Mesendoderm (in vitro differentiated cells): ENCODE data around the gene ZNF614.

Source experiments
- DNase-seq: peaks from one replicate; pipeline ENCODE4 v3.0.0; 2013
- H2AK5ac ChIP-seq: 2 replicates; pipeline ENCODE4 v1.6.1; 2013; ENCODE audit warnings: low read length, inconsistent platforms
- H2BK120ac ChIP-seq: 2 replicates; pipeline ENCODE4 v1.6.1; 2013; ENCODE audit warnings: low read depth, mild to moderate bottlenecking, low read length, moderate library complexity, mixed read lengths
- H2BK15ac ChIP-seq: replicated peaks from 2 replicates; pipeline ENCODE4 v1.6.1; 2013; ENCODE audit warnings: low read depth, mild to moderate bottlenecking, moderate library complexity
- H2BK5ac ChIP-seq: 2 replicates; pipeline ENCODE4 v1.6.1; 2013; ENCODE audit warnings: low read length, inconsistent platforms
- H3K18ac ChIP-seq: 2 replicates; pipeline ENCODE4 v1.6.1; 2013; ENCODE audit warnings: mild to moderate bottlenecking, low read length, mixed read lengths
- H3K23ac ChIP-seq: one replicate; pipeline ENCODE4 v1.6.1; 2013; ENCODE audit warnings: low read length
- H3K27ac ChIP-seq: 2 replicates; pipeline ENCODE4 v1.5.1; 2013; ENCODE audit warnings: low read depth, mild to moderate bottlenecking, inconsistent platforms, low read length, moderate library complexity
- H3K27me3 ChIP-seq: 2 replicates; pipeline ENCODE4 v1.6.1; 2013; ENCODE audit warnings: low read length, control low read depth, mild to moderate bottlenecking, inconsistent platforms; ENCODE audit not compliant: insufficient read depth, poor library complexity
- H3K36me3 ChIP-seq: 2 replicates; pipeline ENCODE4 v1.6.1; 2013; ENCODE audit warnings: low read length, inconsistent platforms; ENCODE audit not compliant: control insufficient read depth, insufficient read depth
- H3K4ac ChIP-seq: one replicate; pipeline ENCODE4 v1.6.1; 2013; ENCODE audit warnings: low read depth, mild to moderate bottlenecking, low read length, moderate library complexity
- H3K4me1 ChIP-seq: 2 replicates; pipeline ENCODE4 v1.6.1; 2013; ENCODE audit warnings: low read depth, low read length, inconsistent platforms; ENCODE audit not compliant: control insufficient read depth
- H3K4me2 ChIP-seq: 2 replicates; pipeline ENCODE4 v1.6.1; 2013; ENCODE audit warnings: low read length
- H3K4me3 ChIP-seq: 2 replicates; pipeline ENCODE4 v1.5.1; 2013; ENCODE audit warnings: mild to moderate bottlenecking, low read length
- H3K56ac ChIP-seq: one replicate; pipeline ENCODE4 v1.6.1; 2013; ENCODE audit warnings: low read length
- H3K79me1 ChIP-seq: 2 replicates; pipeline ENCODE4 v1.6.1; 2013; ENCODE audit warnings: low read length, inconsistent platforms
- H3K79me2 ChIP-seq: 2 replicates; pipeline ENCODE4 v1.6.1; 2013; ENCODE audit warnings: mild to moderate bottlenecking, low read length; ENCODE audit not compliant: control insufficient read depth, insufficient read depth
- H3K9ac ChIP-seq: 2 replicates; pipeline ENCODE4 v1.6.1; 2013; ENCODE audit warnings: low read length, inconsistent platforms
- H4K5ac ChIP-seq: one replicate; pipeline ENCODE4 v1.6.1; 2013; ENCODE audit warnings: low read length
- H4K8ac ChIP-seq: one replicate; pipeline ENCODE4 v1.6.1; 2013; ENCODE audit warnings: low read depth, mild to moderate bottlenecking, control low read depth, low read length, moderate library complexity
- WGBS: extraction: QIAGEN DNeasy Blood & Tissue Kit; methylation state at CpG from one replicate; pipeline ENCODE4 v1.1.7; 2013; ENCODE audit warnings: low lambda C conversion rate, missing lambda C conversion rate; ENCODE audit not compliant: insufficient coverage; ENCODE audit errors: extremely low coverage; 5-methylcytosine and 5-hydroxymethylcytosine counted together

ZNF614 gene

GRCh38 chr19:52007806-52008557 is 20.2 kb downstream of the ZNF614 start, which contains the start of gene ZNF615:
ZNF615 (minus strand) TSS chr19:52008211; CDS start chr19:52003711, 4,500 bp downstream.
- peak within 1 kb of the TSS; percentile 92 for H3K56ac ChIP-seq
- no peak within 1 kb of the TSS for H3K27ac ChIP-seq
- DNase-seq = peak; percentile 94
- H3K27me3 ChIP-seq = no peaks in the 10 kb centered on the region
- no peaks in the 10 kb centered on the region for H3K79me1 ChIP-seq
- H2BK15ac ChIP-seq = no peak within 1 kb of the TSS
- no peak within 1 kb of the TSS for H4K8ac ChIP-seq
- peak within 1 kb of the TSS; percentile 54 for H3K18ac ChIP-seq
- H3K36me3 ChIP-seq = no peaks in the 10 kb centered on the region
- no peak within 1 kb of the TSS for H2BK120ac ChIP-seq
- H2BK5ac ChIP-seq = peak within 1 kb of the TSS; percentile 58
- no CpG with 5 or more reads among the region's 44 CpGs for WGBS
- peaks cover 2% of the 10 kb centered on the region for H3K4me1 ChIP-seq
- H3K4ac ChIP-seq = peak within 1 kb of the TSS; percentile 62
- peak within 1 kb of the TSS; percentile 100 for H4K5ac ChIP-seq
- peak within 1 kb of the TSS; percentile 90 for H3K4me3 ChIP-seq
- no peak within 1 kb of the TSS for H2AK5ac ChIP-seq
- peak within 1 kb of the TSS; percentile 34 for H3K23ac ChIP-seq
- peak within 1 kb of the TSS; percentile 86 for H3K9ac ChIP-seq
- H3K79me2 ChIP-seq = no peaks in the 10 kb centered on the region
- H3K4me2 ChIP-seq = peak within 1 kb of the TSS; percentile 65

- peaks cover 2% of the 10 kb centered on the region for H3K4me1 ChIP-seq
- H3K4me2 ChIP-seq = peak overlapping the region; percentile 25
- H3K23ac ChIP-seq = no peak overlapping the region
- peak overlapping the region; percentile 92 for H3K56ac ChIP-seq
- H3K79me1 ChIP-seq = no peaks in the 10 kb centered on the region
- H2BK120ac ChIP-seq = no peak overlapping the region
- no peak overlapping the region for H3K27ac ChIP-seq
- no peak overlapping the region for H4K8ac ChIP-seq
- no peak overlapping the region for H3K4ac ChIP-seq
- no peak overlapping the region for H2BK5ac ChIP-seq
- H3K9ac ChIP-seq = peak overlapping the region; percentile 86
- H4K5ac ChIP-seq = no peak overlapping the region
- H3K18ac ChIP-seq = no peak overlapping the region
- H2AK5ac ChIP-seq = no peak overlapping the region
- no peak overlapping the region for H2BK15ac ChIP-seq
- peak overlapping the region; percentile 90 for H3K4me3 ChIP-seq
- peak; percentile 54 for DNase-seq
- no peaks in the 10 kb centered on the region for H3K36me3 ChIP-seq
- H3K79me2 ChIP-seq = no peaks in the 10 kb centered on the region
- WGBS = no CpG with 5 or more reads among the region's 9 CpGs
- H3K27me3 ChIP-seq = no peaks in the 10 kb centered on the region
Observed at GRCh38 chr19:52007451-52007805, 20.8 kb downstream of the ZNF614 start.

GRCh38 chr19:51994048-51994644 is 34.0 kb downstream of the ZNF614 start:
- Histone ChIP-seq H2BK15ac (no peak overlapping the region), H2AK5ac (no peak overlapping the region), H4K5ac (no peak overlapping the region), H3K79me2 (no peaks in the 10 kb centered on the region), H3K36me3 (peaks cover 6% of the 10 kb centered on the region), H4K8ac (no peak overlapping the region), H3K4me1 (no peaks in the 10 kb centered on the region), H3K27ac (no peak overlapping the region), H3K56ac (no peak overlapping the region), H3K27me3 (no peaks in the 10 kb centered on the region), H3K4me3 (peak overlapping the region; percentile 5), H3K18ac (no peak overlapping the region), H3K9ac (no peak overlapping the region), H3K4ac (no peak overlapping the region), H3K79me1 (no peaks in the 10 kb centered on the region), H2BK120ac (no peak overlapping the region), H2BK5ac (no peak overlapping the region), H3K23ac (no peak overlapping the region), H3K4me2 (no peak overlapping the region)
- peak; percentile 17 for DNase-seq
- no CpG with 5 or more reads among the region's 2 CpGs for WGBS

- no peak overlapping the region for H3K27ac ChIP-seq
- H2AK5ac ChIP-seq = no peak overlapping the region
- H3K56ac ChIP-seq = no peak overlapping the region
- H3K36me3 ChIP-seq = peaks cover 6% of the 10 kb centered on the region
- no peak overlapping the region for H2BK5ac ChIP-seq
- H3K79me1 ChIP-seq = no peaks in the 10 kb centered on the region
- H4K5ac ChIP-seq = no peak overlapping the region
- no peak overlapping the region for H3K18ac ChIP-seq
- H2BK120ac ChIP-seq = no peak overlapping the region
- peak overlapping the region; percentile 9 for H3K4me3 ChIP-seq
- H3K9ac ChIP-seq = no peak overlapping the region
- H3K79me2 ChIP-seq = no peaks in the 10 kb centered on the region
- WGBS = no CpG with 5 or more reads among the region's 10 CpGs
- no peak overlapping the region for H3K4me2 ChIP-seq
- no peak overlapping the region for H2BK15ac ChIP-seq
- no peaks in the 10 kb centered on the region for H3K27me3 ChIP-seq
- no peak for DNase-seq
- no peak overlapping the region for H4K8ac ChIP-seq
- no peak overlapping the region for H3K23ac ChIP-seq
- no peaks in the 10 kb centered on the region for H3K4me1 ChIP-seq
- H3K4ac ChIP-seq = no peak overlapping the region
Observed at GRCh38 chr19:51993422-51993821, 34.8 kb downstream of the ZNF614 start.

- no peak within 1 kb of the TSS for H3K27ac ChIP-seq
Observed at GRCh38 chr19:51986309-51987291, 41.6 kb downstream of the ZNF614 start, which contains the start of gene ZNF350. ZNF350 (minus strand) TSS chr19:51986840; CDS start chr19:51974360, 12,480 bp downstream.

More at GRCh38 chr19:51986309-51987291, 41.6 kb downstream of the ZNF614 start, which contains the start of gene ZNF350:
- Histone ChIP-seq H3K4me3 (peak within 1 kb of the TSS; percentile 91), H3K4me2 (peak within 1 kb of the TSS; percentile 77), H3K4ac (no peak within 1 kb of the TSS), H2BK5ac (peak within 1 kb of the TSS; percentile 41), H2BK15ac (no peak within 1 kb of the TSS), H3K79me2 (peaks cover 8% of the 10 kb centered on the region), H3K9ac (peak within 1 kb of the TSS; percentile 64), H3K23ac (no peak within 1 kb of the TSS), H2AK5ac (no peak within 1 kb of the TSS), H3K18ac (no peak within 1 kb of the TSS), H4K5ac (peak within 1 kb of the TSS; percentile 56), H3K36me3 (no peaks in the 10 kb centered on the region), H4K8ac (no peak within 1 kb of the TSS), H3K56ac (peak within 1 kb of the TSS; percentile 92), H3K4me1 (no peaks in the 10 kb centered on the region), H2BK120ac (no peak within 1 kb of the TSS), H3K79me1 (peaks cover 4% of the 10 kb centered on the region), H3K27me3 (no peaks in the 10 kb centered on the region)
- no CpG with 5 or more reads among the region's 33 CpGs for WGBS
- DNase-seq = peak; percentile 98
